Esophagus (tissue), 2 donors: ENCODE results near the gene HPD. TPM values are rescaled to one million over a fixed set of nuclear protein-coding genes. Genes with fewer than 3 reads are reported as not detected.

Experiments
- H3K27ac ChIP-seq, 2 donors: one replicate each; pipeline ENCODE4 v1.5.1; 2013; ENCODE audit warnings: low read depth in 2 of 2, mild to moderate bottlenecking in 2 of 2, inconsistent platforms in 1 of 2, low read length in 1 of 2, moderate library complexity in 1 of 2
- H3K27me3 ChIP-seq, 2 donors: one replicate each; pipeline ENCODE4 v1.6.1; 2013; ENCODE audit warnings: low read length in 2 of 2, control low read depth in 1 of 2, mild to moderate bottlenecking in 1 of 2; ENCODE audit not compliant: insufficient read depth in 2 of 2, control insufficient read depth in 1 of 2
- H3K36me3 ChIP-seq, 2 donors: one replicate each; pipeline ENCODE4 v1.6.1; 2013; ENCODE audit warnings: low read length in 1 of 2; ENCODE audit not compliant: control insufficient read depth in 2 of 2, insufficient read depth in 2 of 2
- H3K4me1 ChIP-seq, 2 donors: one replicate each; pipeline ENCODE4 v1.6.1; 2013; ENCODE audit warnings: low read length in 1 of 2; ENCODE audit not compliant: control insufficient read depth in 2 of 2, insufficient read depth in 2 of 2
- H3K4me3 ChIP-seq, 2 donors: one replicate each; pipeline ENCODE4 v1.5.1; 2013; ENCODE audit warnings: low read length in 2 of 2, mild to moderate bottlenecking in 2 of 2, low read depth in 1 of 2, moderate library complexity in 1 of 2
- H3K9me3 ChIP-seq, 2 donors: one replicate each; pipeline ENCODE4 v1.6.1; 2013; ENCODE audit warnings: mild to moderate bottlenecking in 2 of 2, low read depth in 1 of 2, low read length in 1 of 2, moderate library complexity in 1 of 2; ENCODE audit not compliant: control insufficient read depth in 2 of 2, insufficient read depth in 1 of 2
- WGBS, 2 donors: extraction: QIAGEN DNeasy Blood & Tissue Kit; methylation state at CpG; one replicate each; pipeline ENCODE4 v1.1.7; 2013; 5-methylcytosine and 5-hydroxymethylcytosine counted together
- polyA plus RNA-seq, 2 donors: library from polyadenylated mRNA; stranded (reverse); fragments of 200-250 nt; gene quantifications; one replicate each; pipeline ENCODE4 v1.2.3, GENCODE V29; 2013
- donor health status: healthy with polysubstance abuse.
- donor health status: Bipolar disorder and iron deficiency.

Gene HPD
- polyA plus RNA-seq, 2 donors, result 0.29 to 0.31 TPM

DNA sequence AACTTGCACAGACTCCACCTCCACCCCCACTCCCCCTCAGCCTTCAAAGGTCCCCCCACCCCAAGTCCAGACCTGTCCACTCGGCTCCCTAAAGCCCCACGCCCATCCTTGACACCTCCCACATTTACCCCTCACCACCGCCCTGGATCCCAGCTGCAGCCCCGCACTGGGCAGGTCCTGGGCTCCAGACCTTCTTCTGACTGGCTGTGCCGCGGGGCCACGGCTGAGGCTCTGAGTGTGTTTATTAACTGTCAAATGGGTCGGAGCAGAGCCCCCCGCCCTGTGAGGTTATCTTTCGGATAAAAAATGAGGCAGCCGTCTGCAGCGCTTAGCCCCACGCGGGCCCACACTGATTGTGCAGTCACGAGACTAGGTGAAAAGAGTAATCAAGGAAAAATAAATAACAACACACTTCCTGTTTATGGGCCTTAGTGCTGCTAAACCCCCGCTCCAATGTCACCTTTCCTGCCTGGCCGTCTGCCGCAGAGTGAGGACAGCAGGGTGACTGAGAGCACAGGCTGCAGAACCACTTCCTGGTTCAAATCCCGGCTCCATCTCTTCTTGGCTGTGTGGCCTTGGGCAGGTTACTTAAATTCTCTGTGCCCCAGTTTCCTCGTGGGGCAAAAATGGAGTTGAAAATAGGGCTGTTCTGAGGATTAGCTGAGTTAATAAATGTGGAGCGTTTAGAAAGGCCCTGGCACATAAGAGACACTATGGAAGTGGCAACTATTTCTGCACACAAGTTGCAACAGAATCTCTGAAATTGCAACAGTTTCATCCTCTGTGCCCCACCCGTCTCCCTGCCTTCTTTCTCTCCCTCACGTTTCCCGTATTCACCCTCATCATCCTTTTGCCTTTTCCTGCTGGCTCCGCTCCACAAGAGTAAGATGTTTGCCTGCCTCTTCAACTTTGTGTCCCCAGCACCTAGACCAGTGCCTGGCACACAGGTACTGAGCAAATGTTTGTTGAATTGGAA, 45.5 kb downstream of the HPD start:
- no peaks in the 10 kb centered on the region for H3K9me3 ChIP-seq
- 34 to 40% methylated on average over 25 of the region's 25 CpGs for WGBS, 2 donors
- peaks cover 0 to 17% of the 10 kb centered on the region in 2 donors for H3K4me1 ChIP-seq
- H3K4me3 ChIP-seq, result peak overlapping the region; percentile 56 to 72
- H3K27ac ChIP-seq, result peak overlapping the region in 1 of 2 donors; percentile 90
- H3K27me3 ChIP-seq, result no peaks in the 10 kb centered on the region
- H3K36me3 ChIP-seq, result peaks cover 19 to 52% of the 10 kb centered on the region in 2 donors

DNA sequence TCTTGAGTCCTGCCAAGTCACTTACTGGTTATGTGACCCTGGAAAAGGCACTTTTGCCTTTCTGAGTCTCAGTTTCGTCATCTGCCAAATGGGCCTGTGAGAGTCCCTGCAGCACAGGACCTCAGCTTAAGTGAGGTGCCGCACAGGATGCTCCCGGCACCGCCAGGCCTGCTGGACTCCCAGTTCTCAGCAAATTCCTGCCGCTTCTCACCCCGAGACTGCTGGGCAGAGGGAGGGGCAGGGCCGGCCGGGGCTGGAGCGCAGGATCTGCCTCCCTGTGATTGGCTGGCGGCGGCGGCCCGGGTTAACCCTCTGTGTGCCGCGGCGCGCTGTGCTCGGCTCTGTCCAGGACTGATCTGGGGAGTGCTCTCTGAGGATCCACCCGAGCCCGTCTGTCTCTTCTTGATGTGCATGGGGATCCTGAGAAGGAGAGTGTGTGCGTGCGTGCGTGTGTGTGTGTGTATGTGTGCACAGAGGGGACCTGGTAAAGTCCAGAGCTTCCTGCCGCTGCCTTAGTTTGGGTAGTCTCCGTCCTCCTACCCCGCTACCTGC, 46.3 kb downstream of the HPD start:
- H3K9me3 ChIP-seq, result no peaks in the 10 kb centered on the region
- WGBS, 2 donors, result 11 to 12% methylated on average over 26 of the region's 26 CpGs
- H3K27ac ChIP-seq, result peak overlapping the region; percentile 60 to 90
- peak overlapping the region; percentile 56 to 72 for H3K4me3 ChIP-seq
- H3K36me3 ChIP-seq, result peaks cover 14 to 49% of the 10 kb centered on the region in 2 donors
- H3K4me1 ChIP-seq, result peaks cover 0 to 17% of the 10 kb centered on the region in 2 donors
- H3K27me3 ChIP-seq, result no peaks in the 10 kb centered on the region

DNA sequence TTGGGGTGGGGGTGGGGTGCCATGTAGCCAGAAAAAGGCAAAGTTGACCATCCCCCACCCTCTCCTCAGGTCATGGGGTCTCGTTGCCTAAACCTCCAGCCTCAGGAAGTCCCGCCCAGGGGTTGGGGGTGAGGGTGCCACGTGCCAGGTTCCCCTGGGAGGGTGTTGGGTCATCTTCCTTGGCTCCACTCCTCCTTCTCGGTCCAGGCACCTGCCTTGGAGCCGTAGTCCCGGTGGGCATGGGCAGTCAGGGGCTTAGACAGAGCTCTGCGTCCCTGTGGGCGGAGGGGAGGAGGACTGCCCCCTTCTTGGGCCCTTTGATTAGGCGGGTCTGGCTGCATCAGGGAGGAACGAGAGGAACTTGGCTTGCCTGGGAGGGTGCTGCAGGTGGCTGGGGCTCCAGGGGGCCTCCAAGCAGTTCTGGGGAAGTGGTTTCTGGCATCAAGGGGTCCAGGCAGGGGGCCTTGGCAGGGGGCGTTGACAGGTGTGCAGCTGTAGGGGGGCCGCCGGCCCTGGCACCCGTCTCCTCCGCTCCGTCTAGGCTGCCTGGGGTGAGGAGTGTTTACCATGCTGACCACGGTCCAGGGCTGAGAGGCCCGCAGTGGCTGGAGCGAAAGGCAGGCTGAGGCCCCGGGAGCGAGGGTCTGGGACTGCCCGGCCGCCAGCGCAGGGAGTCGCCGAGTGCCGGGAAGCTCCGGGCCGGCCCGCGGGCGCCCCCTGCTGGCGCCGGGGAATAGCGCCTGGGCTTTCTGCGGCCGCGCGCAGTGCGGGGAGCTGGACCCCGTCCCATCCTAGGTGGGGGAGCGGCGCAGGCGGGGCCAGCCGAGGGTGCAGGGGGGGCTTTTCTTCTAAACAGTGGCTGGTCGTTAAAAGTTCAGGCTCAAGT, 47.0 kb downstream of the HPD start:
- H3K36me3 ChIP-seq, result peaks cover 6 to 42% of the 10 kb centered on the region in 2 donors
- no peaks in the 10 kb centered on the region for H3K9me3 ChIP-seq
- peak overlapping the region; percentile 60 to 90 for H3K27ac ChIP-seq
- H3K4me3 ChIP-seq, result peak overlapping the region; percentile 56 to 72
- peaks cover under 1 to 17% of the 10 kb centered on the region in 2 donors for H3K4me1 ChIP-seq
- no peaks in the 10 kb centered on the region for H3K27me3 ChIP-seq
- 6% methylated on average over 45 to 46 of the region's 46 CpGs for WGBS, 2 donors

DNA sequence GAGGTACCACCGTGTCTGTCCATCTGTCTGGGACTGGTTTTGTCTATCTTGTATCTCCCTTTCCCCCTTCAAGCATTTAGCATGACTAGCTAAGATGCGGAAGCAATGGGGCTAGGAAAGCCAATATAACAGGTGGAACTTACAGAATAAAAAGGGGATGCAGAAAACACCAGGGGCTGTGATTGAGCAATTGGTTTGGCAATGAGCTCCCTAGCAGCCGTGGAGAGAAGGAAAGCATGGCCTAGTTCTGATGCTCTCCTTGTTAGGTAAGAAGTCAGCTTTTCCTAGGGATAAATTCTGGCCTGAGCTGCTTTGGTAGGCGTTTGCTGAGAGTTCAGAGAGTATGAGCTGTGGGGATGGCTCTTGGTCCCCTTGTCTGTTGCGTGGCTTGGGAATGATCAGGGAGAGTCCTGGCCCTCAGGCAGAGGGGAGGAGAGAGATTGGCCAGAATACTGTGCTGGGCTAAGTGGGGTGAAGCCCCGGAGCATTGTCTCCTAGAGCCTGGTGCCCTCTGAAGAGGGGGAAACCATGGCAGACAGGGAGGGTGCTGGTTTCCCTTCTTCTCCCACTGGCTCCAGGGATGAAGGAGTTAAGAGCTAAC, 47.7 kb downstream of the HPD start:
- H3K9me3 ChIP-seq, result no peaks in the 10 kb centered on the region
- 48 to 57% methylated on average over 6 of the region's 6 CpGs for WGBS, 2 donors
- H3K36me3 ChIP-seq, result peaks cover 5 to 40% of the 10 kb centered on the region in 2 donors
- peaks cover 8 to 20% of the 10 kb centered on the region in 2 donors for H3K4me1 ChIP-seq
- H3K4me3 ChIP-seq, result peak overlapping the region; percentile 56 to 72
- no peaks in the 10 kb centered on the region for H3K27me3 ChIP-seq
- peak overlapping the region in 1 of 2 donors; percentile 90 for H3K27ac ChIP-seq

DNA sequence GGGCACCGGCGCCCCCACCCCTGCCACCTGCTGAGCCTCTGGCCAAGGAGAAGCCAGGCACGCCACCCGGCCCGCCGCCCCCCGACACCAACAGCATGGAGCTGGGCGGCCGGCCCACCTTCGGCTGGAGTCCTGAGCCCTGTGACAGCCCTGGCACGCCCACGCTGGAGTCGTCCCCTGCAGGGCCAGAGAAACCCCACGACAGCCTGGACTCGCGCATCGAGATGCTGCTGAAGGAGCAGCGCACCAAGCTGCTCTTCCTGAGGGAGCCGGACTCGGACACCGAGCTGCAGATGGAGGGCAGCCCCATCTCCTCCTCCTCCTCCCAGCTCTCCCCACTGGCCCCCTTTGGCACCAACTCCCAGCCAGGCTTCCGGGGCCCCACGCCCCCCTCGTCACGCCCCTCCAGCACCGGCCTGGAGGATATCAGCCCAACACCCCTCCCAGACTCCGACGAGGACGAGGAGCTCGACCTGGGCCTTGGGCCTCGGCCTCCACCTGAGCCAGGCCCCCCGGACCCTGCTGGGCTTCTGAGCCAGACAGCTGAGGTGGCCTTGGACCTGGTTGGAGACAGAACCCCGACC, 48.3 kb downstream of the HPD start:
- Histone ChIP-seq H3K4me3 (no peak overlapping the region), H3K27ac (no peak overlapping the region), H3K4me1 (peaks cover 10 to 23% of the 10 kb centered on the region in 2 donors), H3K9me3 (no peaks in the 10 kb centered on the region), H3K36me3 (peaks cover 5 to 40% of the 10 kb centered on the region in 2 donors), H3K27me3 (no peaks in the 10 kb centered on the region)
- WGBS, 2 donors, result 74 to 80% methylated on average over 30 to 33 of the region's 33 CpGs

DNA sequence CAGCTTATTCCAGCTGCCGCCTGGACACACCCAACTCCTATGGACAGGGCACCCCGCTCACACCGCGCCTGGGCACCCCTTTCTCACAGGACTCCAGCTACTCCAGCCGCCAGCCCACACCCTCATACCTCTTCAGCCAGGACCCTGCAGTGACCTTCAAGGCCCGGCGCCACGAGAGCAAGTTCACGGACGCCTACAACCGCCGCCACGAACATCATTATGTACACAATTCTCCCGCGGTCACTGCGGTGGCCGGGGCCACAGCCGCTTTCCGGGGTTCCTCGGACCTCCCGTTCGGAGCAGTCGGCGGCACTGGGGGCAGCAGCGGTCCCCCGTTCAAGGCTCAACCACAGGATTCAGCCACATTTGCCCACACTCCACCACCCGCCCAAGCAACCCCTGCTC, 48.9 kb downstream of the HPD start:
- Histone ChIP-seq H3K4me1 (peaks cover 10 to 23% of the 10 kb centered on the region in 2 donors), H3K4me3 (no peak overlapping the region), H3K36me3 (peaks cover 4 to 35% of the 10 kb centered on the region in 2 donors), H3K27ac (no peak overlapping the region), H3K27me3 (no peaks in the 10 kb centered on the region), H3K9me3 (no peaks in the 10 kb centered on the region)
- 87 to 91% methylated on average over 27 of the region's 27 CpGs for WGBS, 2 donors

DNA sequence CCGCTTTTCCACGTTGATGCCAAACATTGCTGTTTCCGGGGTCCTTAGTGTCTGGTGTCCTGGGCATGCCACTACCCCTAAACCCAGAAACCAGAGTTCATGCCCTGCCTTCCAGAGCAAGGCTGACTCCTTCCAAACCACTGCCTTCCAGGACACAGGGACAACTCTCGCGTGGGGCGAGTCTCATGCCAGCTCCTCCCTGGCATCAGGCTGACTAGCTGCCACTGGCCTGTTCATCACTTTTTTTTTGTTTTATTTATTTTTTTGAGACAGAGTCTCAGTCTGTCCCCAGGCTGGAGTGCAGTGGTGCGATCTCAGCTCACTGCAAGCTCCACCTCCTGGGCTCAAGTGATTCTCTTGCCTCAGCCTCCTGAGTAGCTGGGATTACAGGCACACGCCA, 50.0 kb downstream of the HPD start:
- peaks cover 10 to 23% of the 10 kb centered on the region in 2 donors for H3K4me1 ChIP-seq
- no peaks in the 10 kb centered on the region for H3K27me3 ChIP-seq
- no peak overlapping the region for H3K4me3 ChIP-seq
- peak overlapping the region in 1 of 2 donors; percentile 51 for H3K27ac ChIP-seq
- 87 to 90% methylated on average over 8 of the region's 8 CpGs for WGBS, 2 donors
- peaks cover 0 to 30% of the 10 kb centered on the region in 2 donors for H3K36me3 ChIP-seq
- no peaks in the 10 kb centered on the region for H3K9me3 ChIP-seq

DNA sequence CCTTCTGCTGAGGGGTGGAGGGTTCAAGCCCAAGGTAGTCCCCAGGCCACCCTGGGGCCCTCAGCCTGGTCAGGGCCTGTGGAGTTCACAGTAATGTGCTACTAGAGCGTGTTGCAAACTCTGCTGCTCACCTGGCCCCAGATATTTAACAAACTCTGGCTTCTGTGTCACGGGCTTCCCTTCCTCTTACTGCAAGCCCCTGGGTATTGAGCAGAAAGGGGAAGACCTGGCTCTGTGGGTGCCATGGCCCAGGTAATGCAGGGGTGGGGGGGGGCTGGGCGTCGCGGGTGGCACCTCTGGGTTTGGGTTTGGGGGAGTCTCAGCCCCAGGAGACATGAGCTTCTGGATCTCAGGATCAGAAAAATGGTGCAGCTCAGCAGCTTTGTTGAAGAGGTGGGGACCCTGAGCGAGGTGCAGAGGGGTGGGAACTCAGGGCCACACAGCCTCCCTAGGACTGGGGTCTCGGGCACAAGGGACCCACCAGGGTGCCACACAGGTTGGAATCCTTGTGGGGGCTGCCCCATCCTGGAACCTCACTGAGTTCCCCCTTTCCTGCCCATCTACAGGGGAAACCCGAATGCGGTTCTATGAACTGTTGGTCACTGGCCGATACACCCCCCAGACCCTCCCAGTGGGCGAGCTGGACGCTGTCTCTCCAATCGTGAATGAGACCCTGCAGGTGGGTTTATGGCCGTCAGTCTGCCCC, 50.9 kb downstream of the HPD start:
- Histone ChIP-seq H3K27ac (no peak overlapping the region), H3K4me3 (no peak overlapping the region), H3K4me1 (peaks cover 10 to 21% of the 10 kb centered on the region in 2 donors), H3K27me3 (no peaks in the 10 kb centered on the region), H3K9me3 (no peaks in the 10 kb centered on the region), H3K36me3 (peaks cover 0 to 30% of the 10 kb centered on the region in 2 donors)
- 78 to 79% methylated on average over 14 of the region's 14 CpGs for WGBS, 2 donors
